ENCODE data around the gene NLGN1.

NLGN1 gene

GRCh38 chr3:174156200-174156599, 758.7 kb downstream of the NLGN1 start:
- no peak for TF ChIP-seq Cebpa-rat (IDR thresholded peaks at IDR 0.05)
- Histone ChIP-seq H3K4me2 (no peak overlapping the region), H3K9ac (no peak overlapping the region), H4K20me1 (no peaks in the 10 kb centered on the region), H3K27ac (no peak overlapping the region), H3K4me1 (no peaks in the 10 kb centered on the region), H3K36me3 (no peaks in the 10 kb centered on the region), H3K27me3 (no peaks in the 10 kb centered on the region), H3K4me3 (no peak overlapping the region), H3K9me3 (no peaks in the 10 kb centered on the region)

- Histone ChIP-seq H3K9me3 (no peaks in the 10 kb centered on the region), H3K4me3 (no peak overlapping the region), H3K4me2 (no peak overlapping the region), H3K27ac (no peak overlapping the region), H4K20me1 (no peaks in the 10 kb centered on the region), H3K36me3 (no peaks in the 10 kb centered on the region), H3K27me3 (no peaks in the 10 kb centered on the region), H3K9ac (no peak overlapping the region), H3K4me1 (no peaks in the 10 kb centered on the region)
- TF ChIP-seq Cebpa-rat (IDR thresholded peaks at IDR 0.05), result no peak
Measured at GRCh38 chr3:174158674-174159073, 761.1 kb downstream of the NLGN1 start.

DNA sequence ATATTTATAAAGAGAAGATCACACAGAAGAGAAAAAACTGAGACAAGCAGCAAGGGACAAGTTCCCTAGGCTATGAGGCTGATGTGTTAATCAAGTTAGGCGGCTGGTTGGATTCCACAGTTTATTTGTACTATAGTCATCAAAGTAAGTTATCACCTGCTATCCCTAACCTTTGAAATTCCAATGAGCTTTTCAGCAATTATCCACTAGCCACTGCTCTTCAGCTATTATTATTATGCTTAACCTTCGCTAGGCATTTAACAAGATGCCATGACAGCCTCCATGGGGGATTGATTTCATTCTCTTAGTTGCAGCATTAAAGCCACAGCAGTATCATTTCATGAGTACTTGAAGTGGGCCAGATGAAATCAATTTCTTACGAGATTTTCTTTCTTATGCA, 762.1 kb downstream of the NLGN1 start:
- Histone ChIP-seq H4K20me1 (no peaks in the 10 kb centered on the region), H3K9me3 (peaks cover 2% of the 10 kb centered on the region; the same call in 1 of the 2 replicates), H3K4me3 (no peak overlapping the region), H3K9ac (no peak overlapping the region), H3K4me2 (no peak overlapping the region), H3K4me1 (no peaks in the 10 kb centered on the region), H3K27ac (no peak overlapping the region), H3K27me3 (no peaks in the 10 kb centered on the region), H3K36me3 (no peaks in the 10 kb centered on the region)
- no peak for TF ChIP-seq Cebpa-rat (IDR thresholded peaks at IDR 0.05)

- no peak for TF ChIP-seq Cebpa-rat (IDR thresholded peaks at IDR 0.05)
- no peak overlapping the region for H3K4me2 ChIP-seq
- H3K27ac ChIP-seq, result no peak overlapping the region
- no peaks in the 10 kb centered on the region for H3K27me3 ChIP-seq
- H3K9ac ChIP-seq, result no peak overlapping the region
- H3K4me3 ChIP-seq, result no peak overlapping the region
- no peaks in the 10 kb centered on the region for H3K4me1 ChIP-seq
- no peaks in the 10 kb centered on the region for H3K36me3 ChIP-seq
- H3K9me3 ChIP-seq, result peaks cover 4% of the 10 kb centered on the region; the same call in 1 of the 2 replicates
- H4K20me1 ChIP-seq, result no peaks in the 10 kb centered on the region
Measured at GRCh38 chr3:174162550-174162949, 765.0 kb downstream of the NLGN1 start.

DNA sequence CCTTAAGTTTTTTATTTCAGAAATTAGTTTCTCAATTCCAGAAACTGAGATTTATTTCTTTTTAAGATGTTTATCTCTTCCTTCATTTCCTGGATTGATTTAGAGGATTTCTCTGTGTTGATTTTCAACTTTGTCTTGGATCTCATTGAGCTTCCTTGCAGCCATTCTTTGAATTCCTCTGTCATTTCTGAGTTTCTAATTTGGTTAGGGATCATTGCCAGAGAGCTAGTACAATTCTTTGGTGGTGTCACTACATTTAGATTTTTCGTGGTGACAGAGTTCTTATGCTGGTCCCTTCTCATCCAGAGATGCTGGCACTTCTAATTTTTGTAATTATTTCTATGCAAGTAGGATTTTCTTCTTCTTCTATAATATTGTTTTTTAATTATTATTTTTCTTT, 770.5 kb downstream of the NLGN1 start:
- peaks cover 4% of the 10 kb centered on the region; the same call in 1 of the 2 replicates for H3K9me3 ChIP-seq
- H4K20me1 ChIP-seq, result no peaks in the 10 kb centered on the region
- no peak overlapping the region for H3K4me3 ChIP-seq
- H3K4me1 ChIP-seq, result no peaks in the 10 kb centered on the region
- no peaks in the 10 kb centered on the region for H3K36me3 ChIP-seq
- no peak overlapping the region for H3K4me2 ChIP-seq
- H3K27me3 ChIP-seq, result no peaks in the 10 kb centered on the region
- no peak for TF ChIP-seq Cebpa-rat (IDR thresholded peaks at IDR 0.05)
- no peak overlapping the region for H3K27ac ChIP-seq
- H3K9ac ChIP-seq, result no peak overlapping the region

DNA sequence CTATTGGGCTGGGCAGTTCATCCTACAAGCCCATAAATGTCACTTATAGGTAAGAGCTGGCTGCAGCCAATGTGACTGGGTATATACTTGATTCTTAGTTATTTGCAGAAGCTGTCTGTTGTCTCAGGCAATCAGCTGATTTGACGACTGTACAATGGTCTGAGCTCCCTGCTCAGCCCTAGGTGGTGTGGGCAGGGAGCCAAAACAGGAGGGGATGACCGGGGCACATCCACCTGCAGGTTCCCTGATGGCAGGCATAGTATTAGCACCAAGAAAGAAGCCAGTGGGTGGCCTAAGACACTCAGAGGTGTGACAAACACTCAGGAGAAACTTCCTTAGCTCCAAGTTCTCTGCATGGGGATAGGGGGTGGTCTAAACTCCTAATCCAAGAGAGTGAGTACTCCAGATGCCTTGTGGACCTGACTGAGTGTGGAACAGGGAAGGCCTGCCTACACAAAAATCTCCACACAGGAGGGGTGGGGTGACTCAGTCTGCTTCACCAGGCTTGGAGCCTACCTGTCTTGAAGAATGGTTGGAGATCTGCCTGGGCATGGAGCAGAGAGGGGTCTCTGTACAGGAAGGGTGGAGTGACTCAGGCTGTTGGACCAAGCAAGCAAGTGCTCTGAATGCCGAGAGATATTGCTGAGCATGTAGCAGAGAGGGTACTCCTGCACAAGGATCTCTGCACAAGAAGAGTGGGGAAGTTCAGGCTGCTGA, 771.2 kb downstream of the NLGN1 start:
- Histone ChIP-seq H3K9ac (no peak overlapping the region), H3K9me3 (peaks cover 4% of the 10 kb centered on the region; the same call in 1 of the 2 replicates), H4K20me1 (no peaks in the 10 kb centered on the region), H3K4me3 (no peak overlapping the region), H3K27me3 (no peaks in the 10 kb centered on the region), H3K4me1 (no peaks in the 10 kb centered on the region), H3K27ac (no peak overlapping the region), H3K36me3 (no peaks in the 10 kb centered on the region), H3K4me2 (no peak overlapping the region)
- TF ChIP-seq Cebpa-rat (IDR thresholded peaks at IDR 0.05), result no peak

- Histone ChIP-seq H3K27me3 (no peaks in the 10 kb centered on the region), H4K20me1 (no peaks in the 10 kb centered on the region), H3K9ac (no peak overlapping the region), H3K4me1 (no peaks in the 10 kb centered on the region), H3K4me2 (no peak overlapping the region), H3K4me3 (no peak overlapping the region), H3K9me3 (peaks cover under 1% of the 10 kb centered on the region; the same call in 1 of the 2 replicates), H3K27ac (no peak overlapping the region), H3K36me3 (no peaks in the 10 kb centered on the region)
- no peak for TF ChIP-seq Cebpa-rat (IDR thresholded peaks at IDR 0.05)
Measured at GRCh38 chr3:174169736-174170135, 772.2 kb downstream of the NLGN1 start.

DNA sequence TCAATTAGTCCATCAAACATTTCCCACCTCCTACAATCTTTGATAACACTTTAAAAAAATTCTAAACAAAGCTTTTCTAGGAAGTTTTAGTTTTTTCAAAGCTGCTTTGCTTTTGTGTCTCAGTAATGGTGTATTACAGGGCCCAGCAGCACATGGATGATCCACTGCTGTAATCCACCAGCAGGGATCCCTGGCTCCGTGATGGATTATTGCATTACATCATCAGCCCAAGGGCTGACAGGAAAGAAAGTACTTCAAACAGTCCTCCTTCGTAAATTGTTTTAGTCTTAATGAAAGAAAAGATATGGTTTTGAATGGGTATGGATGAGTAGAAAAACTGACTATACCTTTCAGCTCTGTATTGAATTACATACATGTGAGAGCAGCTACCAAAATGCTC, 772.7 kb downstream of the NLGN1 start:
- H3K27me3 ChIP-seq, result no peaks in the 10 kb centered on the region
- no peaks in the 10 kb centered on the region for H3K36me3 ChIP-seq
- no peak overlapping the region for H3K4me3 ChIP-seq
- no peaks in the 10 kb centered on the region for H4K20me1 ChIP-seq
- no peak overlapping the region for H3K9ac ChIP-seq
- H3K9me3 ChIP-seq, result no peaks in the 10 kb centered on the region
- H3K4me2 ChIP-seq, result no peak overlapping the region
- no peak for TF ChIP-seq Cebpa-rat (IDR thresholded peaks at IDR 0.05)
- H3K27ac ChIP-seq, result no peak overlapping the region
- H3K4me1 ChIP-seq, result no peaks in the 10 kb centered on the region

- Histone ChIP-seq H3K36me3 (no peaks in the 10 kb centered on the region), H3K27ac (no peak overlapping the region), H3K27me3 (no peaks in the 10 kb centered on the region), H3K9ac (no peak overlapping the region), H3K4me1 (no peaks in the 10 kb centered on the region), H4K20me1 (no peaks in the 10 kb centered on the region), H3K9me3 (no peaks in the 10 kb centered on the region), H3K4me3 (no peak overlapping the region), H3K4me2 (no peak overlapping the region)
- TF ChIP-seq Cebpa-rat (IDR thresholded peaks at IDR 0.05), result no peak
Measured at GRCh38 chr3:174186377-174186989, 788.9 kb downstream of the NLGN1 start.

GRCh38 chr3:174191380-174191779, 793.8 kb downstream of the NLGN1 start:
- no peak overlapping the region for H3K4me3 ChIP-seq
- TF ChIP-seq Cebpa-rat (IDR thresholded peaks at IDR 0.05), result no peak
- no peak overlapping the region for H3K4me2 ChIP-seq
- H3K27me3 ChIP-seq, result no peaks in the 10 kb centered on the region
- H3K36me3 ChIP-seq, result no peaks in the 10 kb centered on the region
- no peaks in the 10 kb centered on the region for H3K4me1 ChIP-seq
- no peaks in the 10 kb centered on the region for H4K20me1 ChIP-seq
- H3K9ac ChIP-seq, result no peak overlapping the region
- H3K9me3 ChIP-seq, result no peaks in the 10 kb centered on the region
- H3K27ac ChIP-seq, result no peak overlapping the region

All from BLaER1 (cell line).